Right cardiac atrium (tissue), 5 donors: Measurements from ENCODE around the gene ZRANB1. TPM values are rescaled to one million over a fixed set of nuclear protein-coding genes. Genes with fewer than 3 reads are reported as not detected.
"Not testable (repeated sequence)": the region's sequence is repeated elsewhere in the genome, so short reads cannot be mapped to it uniquely, and the experiment has no call there.

Experiments
- ATAC-seq, 2 donors: fragments of 200-7000 bp; cut with Tn5 transposase; one replicate each; pipeline versions ENCODE4 v1.8.0 to v1.9.1; 2020; ENCODE audit warnings: moderate library complexity in 2 of 2, mild to moderate bottlenecking in 1 of 2
- DNase-seq, 3 donors: peaks; one replicate each; pipeline ENCODE4 v3.0.0-alpha.2; 2020
- H3K27ac ChIP-seq: one replicate; pipeline ENCODE4 v1.5.1; 2013; ENCODE audit warnings: mild to moderate bottlenecking, low read length, control low read depth, moderate library complexity
- H3K27me3 ChIP-seq: one replicate; pipeline ENCODE4 v1.6.1; 2013; ENCODE audit not compliant: control insufficient read depth, insufficient read depth
- H3K4me1 ChIP-seq: one replicate; pipeline ENCODE4 v1.6.1; 2013; ENCODE audit warnings: low read length; ENCODE audit not compliant: control insufficient read depth, insufficient read depth
- H3K4me3 ChIP-seq: one replicate; pipeline ENCODE4 v1.5.1; 2013; ENCODE audit warnings: low read length, control low read depth
- H3K9me3 ChIP-seq: one replicate; pipeline ENCODE4 v1.6.1; 2013; ENCODE audit warnings: low read length; ENCODE audit not compliant: control insufficient read depth
- WGBS: extraction: QIAGEN DNeasy Blood & Tissue Kit; methylation state at CpG from one replicate; pipeline ENCODE4 v1.1.7; 2013; 5-methylcytosine and 5-hydroxymethylcytosine counted together
- intact Hi-C, 4 donors: fragments of 100-400 bp; cut with DNase I; formaldehyde crosslinking; loops; one replicate each; pipeline versions ENCODE4 v1.11.0 to v1.14.0; 2022 to 2023
- polyA plus RNA-seq: library from polyadenylated mRNA; stranded (reverse); fragments of 200-250 nt; gene quantifications from one replicate; pipeline ENCODE4 v1.2.3, GENCODE V29; 2013
- total RNA-seq, 4 donors: library from RNA; stranded (reverse); fragmentation: NEBNext Ultra II Directional; extraction: Animal tissue kit (Norgen Biotek cat#: 25700); gene quantifications; one replicate each; pipeline ENCODE4 v1.2.1, GENCODE V29; 2021
- donor health status: healthy with polysubstance abuse.
- donor health status: DM: no; HTN: yes; CAD: no.
- donor health status: DM: no; HTN: no; CAD: no.
- donor health status: DM: no; HTN: yes; CAD: no; lungs with severe emphysema.
- donor health status: DM: yes; HTN: yes; CAD: no.

ZRANB1 gene
- total and polyA plus RNA-seq, 5 donors, result 14.4 to 32.2 (median 27.7) TPM

- intact Hi-C loops, result no loop called here
- Histone ChIP-seq H3K4me3 (no peak overlapping the region), H3K27ac (no peak overlapping the region), H3K27me3 (no peaks in the 10 kb centered on the region), H3K4me1 (no peaks in the 10 kb centered on the region), H3K9me3 (no peaks in the 10 kb centered on the region)
- ATAC-seq (peak in 1 of 2 donors; percentile 61), DNase-seq (no peak)
- WGBS, result 36% methylated on average over 6 of the region's 6 CpGs
Observed at GRCh38 chr10:124983321-124983720, 41.4 kb downstream of the ZRANB1 start.

DNA sequence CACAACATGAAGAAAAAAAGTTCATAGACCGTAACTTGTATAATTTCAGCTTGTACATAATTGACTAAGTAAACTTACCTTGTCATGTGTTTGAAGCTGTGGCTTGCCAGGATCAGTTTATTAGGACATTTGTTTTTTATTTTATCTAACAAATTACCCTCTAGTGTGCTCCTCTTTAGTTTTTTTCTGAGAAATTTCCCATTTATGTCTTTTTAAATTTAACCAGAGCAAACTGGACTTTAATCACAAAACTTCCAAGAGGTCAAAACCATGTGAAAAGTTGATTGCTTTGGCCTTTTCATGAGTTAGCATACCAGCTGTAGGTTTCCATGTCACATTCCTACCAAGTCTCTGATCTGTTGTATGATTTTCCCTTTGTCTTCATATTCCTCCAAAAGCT is 42.5 kb downstream of the ZRANB1 start:
- intact Hi-C loops, result no loop called here
- H3K4me3 ChIP-seq, result no peak overlapping the region
- DNase-seq (no peak), ATAC-seq (no peak)
- WGBS, result 93% methylated on average over 1 of the region's 1 CpG
- H3K9me3 ChIP-seq, result no peaks in the 10 kb centered on the region
- no peaks in the 10 kb centered on the region for H3K27me3 ChIP-seq
- H3K4me1 ChIP-seq, result no peaks in the 10 kb centered on the region
- no peak overlapping the region for H3K27ac ChIP-seq

DNA sequence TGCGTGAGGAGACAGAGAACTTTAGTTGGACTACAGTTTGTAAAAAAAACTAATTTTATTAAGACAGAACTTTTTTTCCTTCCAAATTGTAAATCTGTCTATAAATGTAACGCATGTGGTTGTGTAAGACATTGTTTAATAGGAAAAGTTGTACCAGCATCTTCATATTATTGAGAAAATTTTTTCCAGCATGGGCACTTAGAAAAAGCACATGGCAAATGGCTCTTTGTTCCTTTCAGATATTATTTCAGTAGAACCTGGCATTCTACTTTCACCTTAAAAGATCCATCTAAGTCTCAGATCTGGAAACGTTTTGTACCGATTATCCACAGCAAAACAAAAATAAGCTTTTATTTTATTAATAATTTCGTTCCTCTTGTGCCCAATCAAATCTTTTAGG is 43.2 kb downstream of the ZRANB1 start:
- DNase-seq (no peak), ATAC-seq (no peak)
- H3K4me3 ChIP-seq, result no peak overlapping the region
- WGBS, result 85% methylated on average over 5 of the region's 5 CpGs
- H3K4me1 ChIP-seq, result no peaks in the 10 kb centered on the region
- no peaks in the 10 kb centered on the region for H3K27me3 ChIP-seq
- intact Hi-C loops, result no loop called here
- H3K27ac ChIP-seq, result no peak overlapping the region
- H3K9me3 ChIP-seq, result no peaks in the 10 kb centered on the region

GRCh38 chr10:124987788-124988187 is 45.9 kb downstream of the ZRANB1 start:
- whole genome bisulfite sequencing, result 88% methylated on average over 1 of the region's 1 CpG
- Histone ChIP-seq H3K4me1 (peaks cover 4% of the 10 kb centered on the region), H3K4me3 (no peak overlapping the region), H3K27me3 (no peaks in the 10 kb centered on the region), H3K27ac (no peak overlapping the region), H3K9me3 (no peaks in the 10 kb centered on the region)
- ATAC-seq, result no peak
- DNase-seq, result no peak
- intact Hi-C loops, result no loop called here

- ATAC-seq, intact Hi-C loops, H3K4me1 ChIP-seq, H3K27ac ChIP-seq, H3K9me3 ChIP-seq, H3K27me3 ChIP-seq, DNase-seq, H3K4me3 ChIP-seq: not testable (repeated sequence)
- 89% methylated on average over 4 of the region's 4 CpGs for WGBS
Observed at GRCh38 chr10:124988753-124989152, 46.8 kb downstream of the ZRANB1 start.

DNA sequence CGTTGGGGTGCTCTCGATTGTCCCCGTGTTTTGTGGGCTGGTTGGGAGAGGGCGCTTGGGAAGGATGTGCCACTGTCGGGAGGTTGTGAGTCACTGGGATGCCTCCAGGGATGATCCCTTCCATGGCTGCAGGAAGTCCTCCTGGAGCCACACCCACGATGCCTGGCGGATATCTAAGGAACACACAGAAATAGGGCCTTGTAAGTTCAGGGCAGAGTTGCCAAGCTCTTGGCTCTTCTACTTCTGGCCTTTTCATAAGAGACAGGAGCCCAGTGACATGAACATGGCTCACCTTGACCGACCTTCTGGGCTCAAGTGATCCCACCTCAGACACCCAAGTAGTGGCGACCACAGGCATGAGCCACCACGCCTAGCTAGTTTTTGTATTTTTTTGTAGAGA is 47.6 kb downstream of the ZRANB1 start:
- ATAC-seq (no peak), DNase-seq (peak in 2 of 3 donors; percentile 26 to 47)
- WGBS, result 65% methylated on average over 10 of the region's 10 CpGs
- no peaks in the 10 kb centered on the region for H3K9me3 ChIP-seq
- peaks cover 4% of the 10 kb centered on the region for H3K4me1 ChIP-seq
- H3K27me3 ChIP-seq, result no peaks in the 10 kb centered on the region
- intact Hi-C loops, result no loop called here
- no peak overlapping the region for H3K27ac ChIP-seq
- H3K4me3 ChIP-seq, result no peak overlapping the region

GRCh38 chr10:124990671-124991625 is 49.0 kb downstream of the ZRANB1 start:
- Histone ChIP-seq H3K4me1 (peaks cover 4% of the 10 kb centered on the region), H3K9me3 (no peaks in the 10 kb centered on the region), H3K4me3 (no peak overlapping the region), H3K27me3 (no peaks in the 10 kb centered on the region), H3K27ac (no peak overlapping the region)
- intact Hi-C loops, result loop anchor here in 3 of 4 donors (5.0 to 10.0 kb wide), 2 partner anchors 54 to 71 kb away; no protein-coding TSS in a partner anchor
- peak in 1 of 3 donors; percentile 32 for DNase-seq
- 83% methylated on average over 14 of the region's 14 CpGs for WGBS
- no peak for ATAC-seq

DNA sequence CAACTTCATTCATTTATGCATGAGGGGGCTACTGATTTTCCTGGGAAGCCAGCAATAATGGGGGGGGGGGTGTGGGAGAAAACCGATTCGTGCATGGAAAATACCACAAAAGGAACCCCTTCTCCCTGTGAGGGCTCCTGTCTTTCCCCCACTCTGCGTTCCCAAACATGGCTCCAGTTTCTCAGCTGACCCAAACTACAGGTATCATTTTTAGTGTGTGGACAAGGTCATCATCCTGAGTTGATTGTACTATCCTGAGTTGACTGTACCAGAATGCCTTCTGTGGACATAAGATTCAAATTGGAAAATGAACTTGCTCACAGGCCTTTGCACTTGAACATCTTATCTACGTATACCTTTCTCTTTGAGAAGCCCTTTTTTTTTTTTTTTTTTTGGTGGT is 49.9 kb downstream of the ZRANB1 start:
- intact Hi-C loops, result loop anchor here in 3 of 4 donors (5.0 to 10.0 kb wide), 2 partner anchors 53 to 70 kb away; no protein-coding TSS in a partner anchor
- ATAC-seq, result no peak

GRCh38 chr10:124992462-124993344 is 50.8 kb downstream of the ZRANB1 start:
- H3K4me1 ChIP-seq, result peaks cover 4% of the 10 kb centered on the region
- WGBS, result 62% methylated on average over 20 of the region's 20 CpGs
- DNase-seq (peak; percentile 76 to 88 (median 83)), ATAC-seq (peak; percentile 61 to 73)
- peak overlapping the region; percentile 43 for H3K27ac ChIP-seq
- no peak overlapping the region for H3K4me3 ChIP-seq
- intact Hi-C loops, result loop anchor here in 3 of 4 donors (5.0 to 10.0 kb wide), 2 partner anchors 52 to 70 kb away; no protein-coding TSS in a partner anchor
- H3K9me3 ChIP-seq, result no peaks in the 10 kb centered on the region
- H3K27me3 ChIP-seq, result no peaks in the 10 kb centered on the region

More for the DNA sequence above, 49.9 kb downstream of the ZRANB1 start:
- DNase-seq, result no peak
- Histone ChIP-seq H3K9me3 (no peaks in the 10 kb centered on the region), H3K27ac (no peak overlapping the region), H3K4me1 (peaks cover 4% of the 10 kb centered on the region), H3K27me3 (no peaks in the 10 kb centered on the region), H3K4me3 (no peak overlapping the region)
- 93% methylated on average over 4 of the region's 4 CpGs for whole genome bisulfite sequencing

DNA sequence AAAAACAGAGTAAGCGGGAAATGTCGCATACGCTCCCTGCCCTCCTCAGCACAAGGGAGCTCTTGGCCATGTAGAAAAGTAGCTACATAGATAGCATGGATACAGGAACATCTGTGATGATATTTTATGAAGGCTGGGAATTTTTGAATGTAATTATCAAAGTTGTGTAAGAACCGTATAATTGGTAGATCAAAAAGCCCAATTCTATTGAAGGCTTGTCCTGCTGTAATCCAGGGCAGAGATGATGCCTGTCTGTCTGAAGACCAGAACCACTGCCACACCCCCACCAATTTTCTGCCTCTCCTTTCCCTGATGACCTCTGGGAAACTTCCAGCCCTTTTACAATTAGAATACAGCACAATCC is 51.4 kb downstream of the ZRANB1 start:
- Histone ChIP-seq H3K9me3 (no peaks in the 10 kb centered on the region), H3K27ac (no peak overlapping the region), H3K4me1 (peaks cover 4% of the 10 kb centered on the region), H3K4me3 (no peak overlapping the region), H3K27me3 (no peaks in the 10 kb centered on the region)
- ATAC-seq (no peak), DNase-seq (no peak)
- intact Hi-C loops, result loop anchor here in 3 of 4 donors (5.0 to 10.0 kb wide), 2 partner anchors 51 to 69 kb away; no protein-coding TSS in a partner anchor
- WGBS, result 92% methylated on average over 4 of the region's 4 CpGs
